Lower leg skin (tissue), 4 donors: ENCODE measurements around the gene CAMK1G. TPM values are rescaled to one million over a fixed set of nuclear protein-coding genes. Genes with fewer than 3 reads are reported as not detected.
A peak's percentile ranks its signal among the peaks of the same experiment; 100 is the strongest.

ENCODE experiments used
- DNase-seq, 2 donors: peaks; one replicate each; pipeline ENCODE4 v3.0.0-alpha.2; 2019; ENCODE audit warnings: low spot score in 2 of 2
- H3K4me3 ChIP-seq: fragments of 200-600 bp; sonication (generic); 2 replicates; pipeline ENCODE4 v1.5.1; 2017; ENCODE audit warnings: mild to moderate bottlenecking, low read depth; ENCODE audit not compliant: poor library complexity, severe bottlenecking
- POLR2A ChIP-seq, 2 donors: fragments of 450-650 bp; IDR thresholded peaks; one replicate each; pipeline ENCODE4 v1.6.1; 2016 to 2017; ENCODE audit warnings: antibody characterized with exemption in 2 of 2, mild to moderate bottlenecking in 1 of 2, moderate library complexity in 1 of 2
- WGBS, 2 donors: methylation state at CpG; one replicate each; pipeline ENCODE4 v1.1.5; 2018; 5-methylcytosine and 5-hydroxymethylcytosine counted together
- intact Hi-C: fragments of 100-400 bp; cut with DNase I; formaldehyde crosslinking; loops from one replicate; pipeline ENCODE4 v1.15.0; 2023; ENCODE audit warnings: low total_unique reads
- total RNA-seq, 4 donors: library from RNA; depleted of rRNA; stranded (reverse); fragments of >200 nt; gene quantifications; one replicate each; pipeline ENCODE4 v1.1.0, GENCODE V29; 2016
- TF ChIP-seq, protein P1 (sequence below), 3 donors: fragments of 450-650 bp; IDR thresholded peaks; one replicate each; pipeline ENCODE4 v1.5.1; 2016; ENCODE audit warnings: antibody characterized with exemption in 3 of 3, mild to moderate bottlenecking in 3 of 3, moderate library complexity in 2 of 3

Gene CAMK1G
- total RNA-seq, 4 donors from 2014 or later, result 1.8 TPM; not detected in 3

- WGBS, 2 donors, result 39 to 50% methylated on average over 6 of the region's 6 CpGs
- H3K4me3 ChIP-seq, result no peak overlapping the region
- intact Hi-C loops, result no loop called here
- DNase-seq, result no peak
- no peak for TF ChIP-seq POLR2A (IDR thresholded peaks at IDR 0.05)
- TF ChIP-seq, protein P1, sequence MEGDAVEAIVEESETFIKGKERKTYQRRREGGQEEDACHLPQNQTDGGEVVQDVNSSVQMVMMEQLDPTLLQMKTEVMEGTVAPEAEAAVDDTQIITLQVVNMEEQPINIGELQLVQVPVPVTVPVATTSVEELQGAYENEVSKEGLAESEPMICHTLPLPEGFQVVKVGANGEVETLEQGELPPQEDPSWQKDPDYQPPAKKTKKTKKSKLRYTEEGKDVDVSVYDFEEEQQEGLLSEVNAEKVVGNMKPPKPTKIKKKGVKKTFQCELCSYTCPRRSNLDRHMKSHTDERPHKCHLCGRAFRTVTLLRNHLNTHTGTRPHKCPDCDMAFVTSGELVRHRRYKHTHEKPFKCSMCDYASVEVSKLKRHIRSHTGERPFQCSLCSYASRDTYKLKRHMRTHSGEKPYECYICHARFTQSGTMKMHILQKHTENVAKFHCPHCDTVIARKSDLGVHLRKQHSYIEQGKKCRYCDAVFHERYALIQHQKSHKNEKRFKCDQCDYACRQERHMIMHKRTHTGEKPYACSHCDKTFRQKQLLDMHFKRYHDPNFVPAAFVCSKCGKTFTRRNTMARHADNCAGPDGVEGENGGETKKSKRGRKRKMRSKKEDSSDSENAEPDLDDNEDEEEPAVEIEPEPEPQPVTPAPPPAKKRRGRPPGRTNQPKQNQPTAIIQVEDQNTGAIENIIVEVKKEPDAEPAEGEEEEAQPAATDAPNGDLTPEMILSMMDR (IDR thresholded peaks at IDR 0.05), result peak in 1 of 3 donors; percentile 10
These were observed 18.5 kb downstream of the CAMK1G start for GRCh38 chr1:209601809-209602657.

DNA sequence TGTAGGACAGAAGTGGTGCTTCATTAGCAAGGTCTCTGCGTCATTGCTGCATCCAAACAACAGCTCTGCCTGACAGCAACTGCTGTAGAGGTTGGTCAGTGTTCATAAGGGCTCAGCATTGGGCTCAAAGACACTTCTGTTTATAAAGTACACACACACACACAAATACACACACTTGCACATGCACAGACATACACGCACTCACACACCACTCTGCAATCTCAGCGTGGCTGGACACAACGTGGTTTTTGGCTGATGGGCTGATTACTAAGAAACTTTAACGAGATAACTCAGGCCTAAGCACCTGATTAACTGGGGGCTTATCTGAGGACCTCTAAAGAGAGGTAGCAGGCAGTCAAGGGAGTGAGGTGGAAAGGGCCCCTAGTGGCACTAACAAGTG, 20.4 kb downstream of the CAMK1G start:
- 90 to 91% methylated on average over 5 of the region's 5 CpGs for WGBS, 2 donors
- no peak overlapping the region for H3K4me3 ChIP-seq
- intact Hi-C loops, result no loop called here
- DNase-seq, result no peak
- TF ChIP-seq POLR2A (IDR thresholded peaks at IDR 0.05), result no peak
- TF ChIP-seq, protein P1 (IDR thresholded peaks at IDR 0.05), result no peak

- 20 to 58% methylated on average over 1 of the region's 1 CpG for WGBS, 2 donors
- H3K4me3 ChIP-seq, result no peak overlapping the region
- intact Hi-C loops, result no loop called here
- DNase-seq, result no peak
- TF ChIP-seq POLR2A (IDR thresholded peaks at IDR 0.05), result no peak
- TF ChIP-seq, protein P1 (IDR thresholded peaks at IDR 0.05), result no peak
These were observed 23.7 kb downstream of the CAMK1G start for GRCh38 chr1:209607102-209607794.

DNA sequence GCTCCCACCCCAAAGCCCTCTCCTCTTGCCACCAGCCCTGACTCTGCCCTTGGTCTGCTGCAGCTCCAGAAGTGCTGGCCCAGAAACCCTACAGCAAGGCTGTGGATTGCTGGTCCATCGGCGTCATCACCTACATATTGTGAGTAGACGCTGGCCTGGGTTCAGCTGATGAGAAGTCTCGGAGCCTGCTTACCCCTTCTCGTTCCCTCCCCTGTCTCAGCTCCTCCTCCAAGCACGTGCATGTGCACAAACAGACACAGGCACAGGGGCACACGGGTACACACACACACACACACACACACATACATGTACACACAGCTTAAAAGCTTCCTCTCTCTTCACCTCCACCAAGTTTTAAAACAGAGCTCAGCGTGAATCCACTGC, 24.3 kb downstream of the CAMK1G start:
- no peak for DNase-seq
- 63 to 69% methylated on average over 8 of the region's 8 CpGs for WGBS, 2 donors

DNA sequence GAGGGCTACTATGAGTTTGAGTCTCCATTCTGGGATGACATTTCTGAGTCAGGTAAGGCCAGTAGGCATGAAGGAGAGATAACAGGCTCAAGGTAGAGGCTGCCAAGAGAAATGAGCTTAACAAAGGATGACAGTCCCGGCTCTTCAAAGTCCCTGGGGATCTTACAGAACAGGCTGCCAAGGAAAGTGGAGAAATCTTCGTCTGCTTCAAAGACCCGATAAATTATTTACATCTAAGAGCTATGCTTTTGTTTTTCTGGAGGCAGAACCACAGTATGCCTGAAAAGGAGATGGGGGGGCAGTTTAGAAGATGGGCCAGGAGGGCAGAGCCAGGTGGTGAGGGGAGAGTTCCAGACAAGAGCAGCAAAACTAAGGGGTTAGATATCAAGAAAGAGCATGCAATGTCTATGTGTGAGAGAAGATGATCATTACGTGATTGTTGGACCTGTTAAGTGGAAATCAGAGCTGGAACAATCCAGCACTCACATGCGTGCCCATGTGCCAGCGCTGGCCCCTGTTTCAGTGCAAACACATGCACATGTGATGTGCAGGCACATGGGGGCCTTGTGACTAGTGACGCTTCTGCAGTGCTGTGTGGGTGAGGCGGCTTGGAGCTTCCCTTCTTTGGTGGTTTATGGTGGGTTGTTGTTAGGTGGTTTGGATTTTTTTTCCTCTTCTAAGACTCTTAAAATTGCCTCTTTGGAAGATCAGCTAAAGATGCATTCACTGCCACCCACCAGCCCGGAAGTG, 25.7 kb downstream of the CAMK1G start:
- no peak for DNase-seq
- intact Hi-C loops, result no loop called here
- 50 to 56% methylated on average over 9 of the region's 9 CpGs for WGBS, 2 donors
- TF ChIP-seq POLR2A (IDR thresholded peaks at IDR 0.05), result no peak
- TF ChIP-seq, protein P1 (IDR thresholded peaks at IDR 0.05), result no peak
- no peak overlapping the region for H3K4me3 ChIP-seq

More for the DNA sequence above, 24.3 kb downstream of the CAMK1G start:
- intact Hi-C loops, result no loop called here
- H3K4me3 ChIP-seq, result no peak overlapping the region
- TF ChIP-seq, protein P1 (IDR thresholded peaks at IDR 0.05), result no peak
- no peak for TF ChIP-seq POLR2A (IDR thresholded peaks at IDR 0.05)
